Esophagus muscularis mucosa (tissue), 4 donors: ENCODE results near the gene KAZN. TPM values are rescaled to one million over a fixed set of nuclear protein-coding genes. Genes with fewer than 3 reads are reported as not detected.

ENCODE experiments used
- DNase-seq: peaks from one replicate; pipeline ENCODE4 v3.0.0-alpha.2; 2017; ENCODE audit errors: extremely low spot score
- H3K27ac ChIP-seq, 4 donors: fragments of 200-600 bp; sonication (generic); replicated peaks in 1 of 4; 1 replicate in 3 of 4; 2 replicates in 1 of 4; pipeline ENCODE4 v1.5.1; 2016 to 2019; ENCODE audit warnings: mild to moderate bottlenecking in 1 of 4
- H3K27me3 ChIP-seq, 4 donors: fragments of 200-600 bp; sonication (generic); one replicate each; pipeline versions ENCODE4 v1.5.1 to v1.6.0; 2016 to 2019
- H3K36me3 ChIP-seq, 4 donors: fragments of 200-600 bp; sonication (generic); one replicate each; pipeline ENCODE4 v1.5.1; 2016 to 2019
- H3K4me1 ChIP-seq, 4 donors: fragments of 200-600 bp; sonication (generic); one replicate each; pipeline ENCODE4 v1.5.1; 2016 to 2019
- H3K4me3 ChIP-seq, 4 donors: fragments of 200-600 bp; sonication (generic); 1 replicate in 2 of 4; 2 replicates in 2 of 4; pipeline ENCODE4 v1.5.1; 2016 to 2019; ENCODE audit warnings: mild to moderate bottlenecking in 4 of 4, moderate library complexity in 1 of 4
- H3K9me3 ChIP-seq, 4 donors: fragments of 200-600 bp; sonication (generic); 1 replicate in 3 of 4; 2 replicates in 1 of 4; pipeline ENCODE4 v1.5.1; 2016 to 2019
- EP300 ChIP-seq: sonication (generic); formaldehyde crosslinking; IDR thresholded peaks from one replicate; pipeline ENCODE4 v1.6.1; 2017; ENCODE audit warnings: antibody characterized with exemption
- POLR2A ChIP-seq: fragments of 450-650 bp; IDR thresholded peaks from one replicate; pipeline ENCODE4 v1.6.1; 2017; ENCODE audit warnings: antibody characterized with exemption, moderate library complexity, mild to moderate bottlenecking, low read depth
- POLR2AphosphoS5 ChIP-seq, 2 donors: sonication (generic); formaldehyde crosslinking; IDR thresholded peaks; one replicate each; pipeline ENCODE4 v1.6.1; 2017; ENCODE audit warnings: antibody characterized with exemption in 2 of 2
- WGBS: methylation state at CpG from one replicate; pipeline ENCODE4 v1.1.5; 2018; 5-methylcytosine and 5-hydroxymethylcytosine counted together
- intact Hi-C: fragments of 100-400 bp; cut with DNase I; formaldehyde crosslinking; loops from one replicate; pipeline ENCODE4 v1.15.1; 2023
- total RNA-seq, 4 donors: library from RNA; depleted of rRNA; stranded (reverse); fragments of >200 nt; gene quantifications; one replicate each; pipeline versions ENCODE4 v1.1.0 to v1.2.1, GENCODE V29; 2016
- TF ChIP-seq, protein P1 (sequence below), 3 experiments: fragments of 200-600 bp in 2 of 3; fragments of 450-650 bp in 1 of 3; sonication (generic) in 2 of 3; IDR thresholded peaks; one replicate each; pipeline ENCODE4 v1.5.1; 2017 to 2019; ENCODE audit warnings: antibody characterized with exemption in 3 of 3, mild to moderate bottlenecking in 2 of 3, moderate library complexity in 1 of 3

Gene KAZN
- total RNA-seq, 4 donors from 2014 or later = 9.9 to 14.1 (median 11.9) TPM

- 84% methylated on average over 10 of the region's 10 CpGs for WGBS
- intact Hi-C loops = no loop called here
- no peak for DNase-seq
- no peaks in the 10 kb centered on the region for H3K4me1 ChIP-seq
- peaks cover 0 to 8% (median under 1%) of the 10 kb centered on the region in 4 donors for H3K9me3 ChIP-seq
- no peak overlapping the region for H3K4me3 ChIP-seq
- no peaks in the 10 kb centered on the region for H3K36me3 ChIP-seq
- H3K27ac ChIP-seq = no peak overlapping the region
- TF ChIP-seq POLR2A = no peak
- no peak for TF ChIP-seq POLR2AphosphoS5 (IDR thresholded peaks at IDR 0.05)
- TF ChIP-seq, protein P1, sequence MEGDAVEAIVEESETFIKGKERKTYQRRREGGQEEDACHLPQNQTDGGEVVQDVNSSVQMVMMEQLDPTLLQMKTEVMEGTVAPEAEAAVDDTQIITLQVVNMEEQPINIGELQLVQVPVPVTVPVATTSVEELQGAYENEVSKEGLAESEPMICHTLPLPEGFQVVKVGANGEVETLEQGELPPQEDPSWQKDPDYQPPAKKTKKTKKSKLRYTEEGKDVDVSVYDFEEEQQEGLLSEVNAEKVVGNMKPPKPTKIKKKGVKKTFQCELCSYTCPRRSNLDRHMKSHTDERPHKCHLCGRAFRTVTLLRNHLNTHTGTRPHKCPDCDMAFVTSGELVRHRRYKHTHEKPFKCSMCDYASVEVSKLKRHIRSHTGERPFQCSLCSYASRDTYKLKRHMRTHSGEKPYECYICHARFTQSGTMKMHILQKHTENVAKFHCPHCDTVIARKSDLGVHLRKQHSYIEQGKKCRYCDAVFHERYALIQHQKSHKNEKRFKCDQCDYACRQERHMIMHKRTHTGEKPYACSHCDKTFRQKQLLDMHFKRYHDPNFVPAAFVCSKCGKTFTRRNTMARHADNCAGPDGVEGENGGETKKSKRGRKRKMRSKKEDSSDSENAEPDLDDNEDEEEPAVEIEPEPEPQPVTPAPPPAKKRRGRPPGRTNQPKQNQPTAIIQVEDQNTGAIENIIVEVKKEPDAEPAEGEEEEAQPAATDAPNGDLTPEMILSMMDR (IDR thresholded peaks at IDR 0.05) = no peak
- TF ChIP-seq EP300 = no peak
- H3K27me3 ChIP-seq = peaks cover 0 to 2% (median 0%) of the 10 kb centered on the region in 4 donors
These were observed 80.7 kb downstream of the KAZN start for GRCh38 chr1:14679027-14679688.

- H3K4me3 ChIP-seq = no peak overlapping the region
- no peak for DNase-seq
- H3K4me1 ChIP-seq = no peaks in the 10 kb centered on the region
- H3K27ac ChIP-seq = no peak overlapping the region
- TF ChIP-seq EP300 (no peak), POLR2A (no peak)
- TF ChIP-seq, protein P1 (IDR thresholded peaks at IDR 0.05) = no peak
- peaks cover 0 to 18% (median 13%) of the 10 kb centered on the region in 4 donors for H3K9me3 ChIP-seq
- H3K36me3 ChIP-seq = no peaks in the 10 kb centered on the region
- intact Hi-C loops = no loop called here
- 88% methylated on average over 3 of the region's 3 CpGs for WGBS
- H3K27me3 ChIP-seq = peaks cover 0 to 15% (median 0%) of the 10 kb centered on the region in 4 donors
These were observed 82.7 kb downstream of the KAZN start for GRCh38 chr1:14681182-14681581.

DNA sequence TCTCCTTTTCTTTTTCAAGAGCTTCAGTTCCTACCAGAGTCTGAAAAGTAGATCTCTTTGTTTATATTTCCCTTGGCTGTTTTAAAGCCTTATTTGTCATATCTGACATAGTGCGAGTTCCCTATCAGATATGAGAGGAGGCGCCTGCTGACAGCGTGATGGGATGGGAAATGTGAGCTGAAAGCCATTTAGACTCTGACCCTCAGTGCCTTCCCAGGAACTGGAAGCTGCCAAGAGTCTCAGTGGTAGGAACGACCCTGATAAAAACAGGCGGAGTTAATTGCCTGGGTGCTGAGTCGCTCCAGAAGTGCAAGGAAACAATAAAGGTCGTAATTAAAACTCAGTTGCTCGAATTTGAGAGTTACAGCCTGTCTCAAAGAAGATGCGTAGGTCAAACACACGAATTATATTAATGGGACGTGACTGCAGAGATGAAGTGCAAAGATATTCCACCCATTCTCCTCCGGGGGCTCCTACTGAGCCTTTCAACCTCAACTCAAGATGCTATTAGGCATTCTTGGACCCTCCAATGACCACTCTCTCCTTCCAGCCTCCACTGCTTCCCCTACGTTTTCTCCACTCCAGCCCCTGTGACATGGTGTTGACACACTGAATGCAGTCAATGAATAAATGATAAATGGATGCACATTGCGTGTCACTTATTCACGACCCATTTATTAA is 84.6 kb downstream of the KAZN start:
- H3K27ac ChIP-seq = no peak overlapping the region
- 43% methylated on average over 15 of the region's 15 CpGs for WGBS
- intact Hi-C loops = no loop called here
- peaks cover 0 to 29% (median 0%) of the 10 kb centered on the region in 4 donors for H3K27me3 ChIP-seq
- no peak overlapping the region for H3K4me3 ChIP-seq
- DNase-seq = no peak
- H3K9me3 ChIP-seq = peaks cover 0 to 14% (median 13%) of the 10 kb centered on the region in 4 donors
- H3K36me3 ChIP-seq = no peaks in the 10 kb centered on the region
- TF ChIP-seq POLR2A = no peak
- TF ChIP-seq POLR2AphosphoS5 (IDR thresholded peaks at IDR 0.05) = no peak
- no peak for TF ChIP-seq EP300
- TF ChIP-seq, protein P1 (IDR thresholded peaks at IDR 0.05) = no peak
- H3K4me1 ChIP-seq = no peaks in the 10 kb centered on the region

DNA sequence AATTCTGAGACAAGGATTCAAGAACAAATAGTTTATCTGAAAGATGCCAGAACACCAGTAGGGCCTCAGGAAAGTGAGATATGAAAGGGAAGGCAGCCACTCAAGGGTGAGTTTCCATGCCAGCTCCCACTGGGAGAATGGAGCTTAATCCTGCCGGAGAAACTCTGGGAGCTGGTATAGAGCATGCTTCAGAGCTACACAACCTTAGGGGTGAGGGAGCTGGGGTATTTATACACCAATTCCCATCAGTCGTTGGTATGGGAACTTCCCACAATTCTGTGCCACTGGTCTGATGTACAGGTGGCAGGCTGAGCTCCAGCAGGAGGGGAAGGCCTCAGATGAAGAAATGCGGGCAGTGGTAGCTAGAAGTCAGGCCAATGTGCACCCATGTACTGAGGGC is 86.6 kb downstream of the KAZN start:
- WGBS = 96% methylated on average over 3 of the region's 3 CpGs
- no peak for DNase-seq
- no peaks in the 10 kb centered on the region for H3K4me1 ChIP-seq
- H3K4me3 ChIP-seq = no peak overlapping the region
- TF ChIP-seq, protein P1 (IDR thresholded peaks at IDR 0.05) = no peak
- TF ChIP-seq POLR2A (no peak), POLR2AphosphoS5 (IDR thresholded peaks at IDR 0.05) (no peak), EP300 (no peak)
- peaks cover 0 to 14% (median 13%) of the 10 kb centered on the region in 4 donors for H3K9me3 ChIP-seq
- H3K27ac ChIP-seq = no peak overlapping the region
- intact Hi-C loops = no loop called here
- H3K36me3 ChIP-seq = no peaks in the 10 kb centered on the region
- peaks cover 0 to 39% (median 0%) of the 10 kb centered on the region in 4 donors for H3K27me3 ChIP-seq
